ENCODE measurements around the gene MAF. TPM values are rescaled to one million over a fixed set of nuclear protein-coding genes. Genes with fewer than 3 reads are reported as not detected.
A peak's percentile ranks its signal among the peaks of the same experiment; 100 is the strongest.

MAF gene
- total RNA-seq, 1 experiment from 2014 or later, result 4.9 TPM

- H3K14ac ChIP-seq (ENCODE audit: insufficient read depth, low read length), result no peak overlapping the region
- Mint-ChIP-seq H3K27ac (no peak overlapping the region; a peak in 1 of 7 replicates), H3K9me3 (no peaks in the 10 kb centered on the region), H3K4me3 (peak overlapping the region; percentile 75 to 83), H3K4me1 (peaks cover 35 to 45% of the 10 kb centered on the region in 2 experiments), H3K27me3 (ENCODE audit: low read depth) (peaks cover 20% of the 10 kb centered on the region), H3K36me3 (ENCODE audit: insufficient read depth in 1 of 3, low read depth in 3 of 3) (no peaks in the 10 kb centered on the region; a peak in 2 of 7 replicates)
- WGBS (ENCODE audit: extremely low coverage, insufficient read length, low lambda C conversion rate), result no CpG with 5 or more reads among the region's 3 CpGs
- H2AK5ac ChIP-seq (ENCODE audit: insufficient read length, low read length), result no peak overlapping the region
- TF ChIP-seq CTCF (conservative IDR thresholded peaks at IDR 0.05), result no peak
- H3K23ac ChIP-seq (ENCODE audit: insufficient read length, low read depth, low read length), result no peak overlapping the region
- no peak overlapping the region for H4K91ac ChIP-seq (ENCODE audit: insufficient read length, low read depth, low read length)
- H3K79me1 ChIP-seq (ENCODE audit: insufficient read depth, low read depth, low read length, poor library complexity, severe bottlenecking), result no peaks in the 10 kb centered on the region
- no peak overlapping the region for H3K56ac ChIP-seq (ENCODE audit: insufficient read length, low read depth, low read length)
- H3K27me3 ChIP-seq (ENCODE audit: insufficient read depth, low read length), result no peaks in the 10 kb centered on the region; the same call in 1 of the 2 replicates
- peak overlapping the region; percentile 40 for H3K4me2 ChIP-seq (ENCODE audit: insufficient read depth, insufficient read length, low read length)
- no peak overlapping the region for H2BK120ac ChIP-seq (ENCODE audit: low read depth, low read length, poor library complexity, severe bottlenecking)
- H3K9ac ChIP-seq (ENCODE audit: extremely low read depth, insufficient read length, low read length), result no peak overlapping the region
- peaks cover 20% of the 10 kb centered on the region for H3K23me2 ChIP-seq (ENCODE audit: insufficient read length, low read depth, low read length, poor library complexity, severe bottlenecking)
- no peak overlapping the region for H3T11ph ChIP-seq (ENCODE audit: low read length)
- no peak overlapping the region for H3K27ac ChIP-seq (ENCODE audit: insufficient read length, low read depth, low read length)
- H4K8ac ChIP-seq (replicated peaks; ENCODE audit: insufficient read length, low read depth, low read length), result no peak overlapping the region
- H2BK15ac ChIP-seq (ENCODE audit: low read depth, low read length), result no peak overlapping the region
- peaks cover 3% of the 10 kb centered on the region for H4K20me1 ChIP-seq (ENCODE audit: control insufficient read depth, insufficient read depth, insufficient read length)
- H3K4me1 ChIP-seq (ENCODE audit: insufficient read depth, low read length), result no peaks in the 10 kb centered on the region
- no peaks in the 10 kb centered on the region for H3K9me3 ChIP-seq (ENCODE audit: control insufficient read depth, low read depth, low read length)
- H2BK5ac ChIP-seq (ENCODE audit: insufficient read length, low read length), result no peak overlapping the region
- no peak overlapping the region for H2BK20ac ChIP-seq (ENCODE audit: low read depth, low read length, poor library complexity, severe bottlenecking)
- H3K18ac ChIP-seq (ENCODE audit: insufficient read length, low read depth, low read length), result no peak overlapping the region
- H4K5ac ChIP-seq (ENCODE audit: insufficient read length, low read depth, low read length), result no peak overlapping the region
- DNase-seq, result no peak
- no peaks in the 10 kb centered on the region for H3K79me2 ChIP-seq (ENCODE audit: insufficient read depth, low read length)
- no peak overlapping the region for H3K4ac ChIP-seq (ENCODE audit: low read depth, low read length)
- H2AFZ ChIP-seq (ENCODE audit: low read length), result no peak overlapping the region
- no peak overlapping the region for H2BK12ac ChIP-seq (ENCODE audit: insufficient read length, low read depth, low read length)
These were observed 2.5 kb downstream of the MAF start for GRCh38 chr16:79598063-79598347.
